HFFc6 (cell line): ENCODE results near the gene SLMAP. TPM values are rescaled to one million over a fixed set of nuclear protein-coding genes. Genes with fewer than 3 reads are reported as not detected.

Source experiments
- DNase-seq: peaks from one replicate; pipeline ENCODE4 v3.0.0-alpha.2; 2018
- H3K27ac Mint-ChIP-seq: 2 replicates; pipeline ENCODE4 v1.8.0; 2020; ENCODE audit warnings: mild to moderate bottlenecking, mixed read lengths
- H3K27me3 Mint-ChIP-seq: 2 replicates; pipeline ENCODE4 v1.8.0; 2021; ENCODE audit warnings: mild to moderate bottlenecking, moderate library complexity, mixed read lengths; ENCODE audit not compliant: insufficient read depth
- H3K36me3 Mint-ChIP-seq: 2 replicates; pipeline ENCODE4 v1.8.0; 2021; ENCODE audit warnings: low read depth, mixed read lengths
- H3K4me1 Mint-ChIP-seq: 2 replicates; pipeline ENCODE4 v1.8.0; 2020; ENCODE audit warnings: low read depth, mixed read lengths
- H3K4me3 Mint-ChIP-seq: 2 replicates; pipeline ENCODE4 v1.8.0; 2020; ENCODE audit warnings: mild to moderate bottlenecking, moderate library complexity, mixed read lengths
- H3K9me3 Mint-ChIP-seq: 2 replicates; pipeline ENCODE4 v1.8.0; 2020; ENCODE audit warnings: mild to moderate bottlenecking, mixed read lengths
- total RNA-seq, 6 experiments: library from RNA; stranded (reverse); fragmentation: NEBNext Ultra II Directional; extraction: Animal tissue kit (Norgen Biotek cat#: 25700); gene quantifications; 2 replicates in 1 of 6; 3 replicates in 5 of 6; pipeline ENCODE4 v1.2.3, GENCODE V29; 2021
- TF ChIP-seq, protein P1 (sequence below): fragments of 200-600 bp; sonication (generic); IDR thresholded peaks from 2 replicates; pipeline ENCODE4 v1.5.0; 2021; ENCODE audit warnings: antibody characterized with exemption, mild to moderate bottlenecking

The SLMAP gene
- total RNA-seq, 6 experiments from 2014 or later = 51.1 to 54.8 (median 52.3) TPM

DNA sequence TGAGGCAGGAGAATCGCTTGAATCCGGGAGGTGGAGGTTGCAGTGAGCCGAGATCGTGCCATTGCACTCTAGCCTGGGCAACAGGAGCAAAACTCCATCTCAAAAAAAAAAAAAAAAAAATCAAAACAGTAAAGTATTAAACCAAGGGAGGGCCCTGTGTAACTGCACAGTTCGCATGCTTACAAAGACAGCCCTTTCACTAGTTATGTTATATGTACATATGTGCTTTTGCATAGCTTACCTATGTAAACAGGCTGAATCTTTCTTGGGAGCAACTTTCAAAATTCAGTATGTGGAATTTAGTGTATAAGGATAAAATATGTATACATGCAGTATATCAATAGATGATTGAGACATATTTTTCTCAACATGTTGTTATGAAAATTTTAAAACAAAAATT is 16.1 kb upstream of the SLMAP start:
- H3K27me3 Mint-ChIP-seq = no peaks in the 10 kb centered on the region; the same call in 1 of the 2 replicates
- no peak overlapping the region for H3K4me3 Mint-ChIP-seq
- no peaks in the 10 kb centered on the region for H3K36me3 Mint-ChIP-seq
- no peak overlapping the region for H3K27ac Mint-ChIP-seq
- H3K9me3 Mint-ChIP-seq = no peaks in the 10 kb centered on the region
- TF ChIP-seq, protein P1, sequence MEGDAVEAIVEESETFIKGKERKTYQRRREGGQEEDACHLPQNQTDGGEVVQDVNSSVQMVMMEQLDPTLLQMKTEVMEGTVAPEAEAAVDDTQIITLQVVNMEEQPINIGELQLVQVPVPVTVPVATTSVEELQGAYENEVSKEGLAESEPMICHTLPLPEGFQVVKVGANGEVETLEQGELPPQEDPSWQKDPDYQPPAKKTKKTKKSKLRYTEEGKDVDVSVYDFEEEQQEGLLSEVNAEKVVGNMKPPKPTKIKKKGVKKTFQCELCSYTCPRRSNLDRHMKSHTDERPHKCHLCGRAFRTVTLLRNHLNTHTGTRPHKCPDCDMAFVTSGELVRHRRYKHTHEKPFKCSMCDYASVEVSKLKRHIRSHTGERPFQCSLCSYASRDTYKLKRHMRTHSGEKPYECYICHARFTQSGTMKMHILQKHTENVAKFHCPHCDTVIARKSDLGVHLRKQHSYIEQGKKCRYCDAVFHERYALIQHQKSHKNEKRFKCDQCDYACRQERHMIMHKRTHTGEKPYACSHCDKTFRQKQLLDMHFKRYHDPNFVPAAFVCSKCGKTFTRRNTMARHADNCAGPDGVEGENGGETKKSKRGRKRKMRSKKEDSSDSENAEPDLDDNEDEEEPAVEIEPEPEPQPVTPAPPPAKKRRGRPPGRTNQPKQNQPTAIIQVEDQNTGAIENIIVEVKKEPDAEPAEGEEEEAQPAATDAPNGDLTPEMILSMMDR = no peak
- DNase-seq = no peak
- peaks cover 19% of the 10 kb centered on the region for H3K4me1 Mint-ChIP-seq

DNA sequence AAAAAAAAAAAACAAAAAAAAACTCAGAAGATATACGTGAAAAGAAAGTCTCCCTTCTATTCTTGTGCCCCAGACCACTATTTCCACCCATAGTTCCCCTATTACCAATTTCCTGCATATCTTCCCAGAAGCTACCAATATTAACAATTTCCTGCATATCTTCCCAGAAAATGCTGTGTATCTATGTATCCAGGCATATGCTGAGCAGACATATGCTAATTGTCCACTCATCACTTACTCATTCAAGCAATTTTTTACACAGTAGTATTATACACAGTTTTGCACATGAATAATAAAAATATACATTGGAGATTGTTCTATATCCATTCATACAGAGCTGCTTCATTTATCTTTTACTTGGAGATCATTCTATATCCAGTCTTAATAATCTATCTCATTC is 12.6 kb upstream of the SLMAP start:
- Mint-ChIP-seq H3K27ac (no peak overlapping the region), H3K36me3 (no peaks in the 10 kb centered on the region), H3K27me3 (no peaks in the 10 kb centered on the region), H3K4me1 (peaks cover 15% of the 10 kb centered on the region), H3K4me3 (no peak overlapping the region), H3K9me3 (no peaks in the 10 kb centered on the region)
- no peak for DNase-seq
- TF ChIP-seq, protein P1 = no peak

- no peaks in the 10 kb centered on the region for H3K9me3 Mint-ChIP-seq
- H3K36me3 Mint-ChIP-seq = no peaks in the 10 kb centered on the region
- H3K4me3 Mint-ChIP-seq = no peak overlapping the region
- H3K4me1 Mint-ChIP-seq = peaks cover 9% of the 10 kb centered on the region
- TF ChIP-seq, protein P1 = no peak
- DNase-seq = no peak
- no peak overlapping the region for H3K27ac Mint-ChIP-seq
- no peaks in the 10 kb centered on the region for H3K27me3 Mint-ChIP-seq
These were observed 11.0 kb upstream of the SLMAP start for GRCh38 chr3:57745101-57745500.

DNA sequence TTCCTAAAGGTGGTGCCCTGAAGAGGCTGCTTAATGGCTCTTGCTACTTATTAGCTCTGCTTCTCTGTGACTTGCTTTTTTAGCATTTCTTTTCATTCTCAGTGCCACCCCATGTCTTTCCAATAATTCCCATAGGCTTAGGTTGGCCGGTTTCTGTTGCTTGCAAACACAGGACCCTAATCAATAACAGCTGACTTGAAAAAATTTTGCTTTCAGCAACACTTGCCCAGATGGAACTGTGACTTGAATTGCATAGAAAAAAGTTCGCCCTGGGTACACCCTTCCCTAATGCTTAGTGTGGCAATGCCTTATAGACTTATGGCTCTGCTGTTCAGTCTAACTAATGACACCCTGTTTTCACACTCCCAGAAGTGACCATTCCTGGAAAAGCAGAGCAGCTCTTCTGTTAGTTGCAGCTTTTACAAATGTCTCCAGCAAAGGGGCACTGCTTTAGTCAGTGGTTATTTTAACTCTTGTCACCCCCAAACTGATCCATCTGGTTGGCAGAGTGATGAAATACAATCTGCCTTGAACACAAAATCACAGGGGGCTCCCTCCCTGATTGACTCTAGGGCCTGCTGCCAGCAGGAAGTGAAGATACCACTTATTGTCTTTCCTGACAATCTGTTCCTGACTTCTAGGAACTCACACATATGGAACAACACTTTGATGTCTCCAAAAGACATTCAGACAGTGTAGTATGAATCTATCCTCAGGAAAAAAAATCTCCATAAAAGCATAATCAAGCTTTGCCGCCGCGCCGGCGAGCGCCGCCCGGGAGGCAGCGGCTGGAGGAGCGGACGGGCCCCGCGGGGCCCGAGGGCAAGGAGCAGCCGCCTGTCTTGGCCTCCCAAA is 9.7 kb upstream of the SLMAP start:
- no peaks in the 10 kb centered on the region for H3K27me3 Mint-ChIP-seq
- no peaks in the 10 kb centered on the region for H3K9me3 Mint-ChIP-seq
- no peaks in the 10 kb centered on the region for H3K36me3 Mint-ChIP-seq
- DNase-seq = no peak
- peaks cover 11% of the 10 kb centered on the region for H3K4me1 Mint-ChIP-seq
- H3K27ac Mint-ChIP-seq = no peak overlapping the region
- no peak overlapping the region for H3K4me3 Mint-ChIP-seq
- TF ChIP-seq, protein P1 = no peak

DNA sequence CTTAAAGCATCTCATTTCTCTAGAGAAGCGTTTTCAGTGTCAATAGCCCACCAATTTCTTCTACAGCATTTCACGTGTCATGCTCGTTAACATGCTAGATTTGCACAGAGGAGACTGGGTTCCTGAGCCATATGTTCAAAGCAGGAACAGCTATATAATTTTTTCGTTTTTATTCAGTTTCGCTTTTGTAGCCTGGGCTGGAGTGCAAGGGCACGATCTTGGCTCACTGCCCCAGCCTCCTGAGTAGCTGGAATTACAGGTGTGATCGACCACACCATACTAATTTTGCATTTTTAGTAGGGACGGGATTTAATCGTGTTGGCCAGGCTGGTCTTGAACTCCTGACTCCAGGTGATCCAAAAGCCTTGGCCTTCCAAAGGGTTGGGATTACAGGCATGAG is 6.6 kb upstream of the SLMAP start:
- no peak overlapping the region for H3K4me3 Mint-ChIP-seq
- no peaks in the 10 kb centered on the region for H3K36me3 Mint-ChIP-seq
- H3K27me3 Mint-ChIP-seq = no peaks in the 10 kb centered on the region
- DNase-seq = no peak
- no peak overlapping the region for H3K27ac Mint-ChIP-seq
- H3K4me1 Mint-ChIP-seq = peaks cover 20% of the 10 kb centered on the region
- TF ChIP-seq, protein P1 = no peak
- H3K9me3 Mint-ChIP-seq = no peaks in the 10 kb centered on the region
